GM23338 (cell line): ENCODE data around the gene JOSD1. TPM values are rescaled to one million over a fixed set of nuclear protein-coding genes. Genes with fewer than 3 reads are reported as not detected.

ENCODE experiments used
- ATAC-seq: fragments of 200-7000 bp; cut with Tn5 transposase; 3 replicates; pipeline ENCODE4 v1.9.1; 2020
- DNase-seq: peaks from one replicate; pipeline ENCODE4 v3.0.0-alpha.2; 2015; ENCODE audit warnings: low spot score
- H2AFZ ChIP-seq: fragments of 200-600 bp; sonication (generic); 2 replicates; pipeline ENCODE4 v1.8.0; 2016; ENCODE audit warnings: antibody characterized with exemption, mild to moderate bottlenecking, moderate library complexity
- H3F3A ChIP-seq: fragments of 200-600 bp; sonication (generic); replicated peaks from 2 replicates; pipeline ENCODE4 v1.8.0; 2017; ENCODE audit warnings: antibody characterized with exemption, mixed run types, low read depth
- H3K27ac ChIP-seq: fragments of 200-600 bp; sonication (generic); 2 replicates; pipeline ENCODE4 v1.6.1; 2016; ENCODE audit warnings: low read depth
- H3K27me3 ChIP-seq: fragments of 200-600 bp; sonication (generic); 2 replicates; pipeline ENCODE4 v1.8.0; 2016; ENCODE audit warnings: mild to moderate bottlenecking, mixed run types, moderate library complexity; ENCODE audit not compliant: insufficient read depth
- H3K36me3 ChIP-seq: fragments of 200-600 bp; sonication (generic); 2 replicates; pipeline ENCODE4 v1.8.0; 2016; ENCODE audit warnings: mild to moderate bottlenecking; ENCODE audit not compliant: insufficient read depth
- H3K4me1 ChIP-seq: fragments of 200-600 bp; sonication (generic); 2 replicates; pipeline ENCODE4 v1.8.0; 2016; ENCODE audit warnings: mild to moderate bottlenecking, moderate library complexity; ENCODE audit not compliant: insufficient read depth
- H3K4me2 ChIP-seq: fragments of 200-600 bp; sonication (generic); 2 replicates; pipeline ENCODE4 v1.7.1; 2017; ENCODE audit warnings: mixed run types
- H3K4me3 ChIP-seq: fragments of 200-600 bp; sonication (generic); 2 replicates; pipeline ENCODE4 v1.6.1; 2016; ENCODE audit warnings: mixed run types
- H3K79me2 ChIP-seq: fragments of 200-600 bp; sonication (generic); replicated peaks from 2 replicates; pipeline ENCODE4 v1.8.0; 2017; ENCODE audit warnings: mild to moderate bottlenecking; ENCODE audit not compliant: insufficient read depth
- H3K9me2 ChIP-seq: fragments of 200-600 bp; sonication (generic); 2 replicates; pipeline ENCODE4 v1.8.0; 2017; ENCODE audit not compliant: insufficient read depth
- H4K20me1 ChIP-seq: fragments of 200-600 bp; sonication (generic); replicated peaks from 2 replicates; pipeline ENCODE4 v1.8.0; 2017; ENCODE audit warnings: mild to moderate bottlenecking; ENCODE audit not compliant: insufficient read depth
- H3K27ac Mint-ChIP-seq: 2 replicates; pipeline ENCODE4 v1.8.0; 2020; ENCODE audit warnings: inconsistent platforms, mild to moderate bottlenecking, moderate library complexity, mixed read lengths
- H3K27me3 Mint-ChIP-seq: 3 replicates; pipeline ENCODE4 v1.8.0; 2022; ENCODE audit warnings: low read depth, mild to moderate bottlenecking, moderate library complexity, mixed read lengths, inconsistent platforms; ENCODE audit not compliant: insufficient read depth, poor library complexity
- H3K36me3 Mint-ChIP-seq: 3 replicates; pipeline ENCODE4 v1.8.0; 2021; ENCODE audit warnings: low read depth, mild to moderate bottlenecking, inconsistent platforms, moderate library complexity, mixed read lengths
- H3K4me1 Mint-ChIP-seq: 3 replicates; pipeline ENCODE4 v1.8.0; 2020; ENCODE audit warnings: mild to moderate bottlenecking, inconsistent platforms, mixed read lengths
- H3K4me3 Mint-ChIP-seq: 3 replicates; pipeline ENCODE4 v1.8.0; 2021; ENCODE audit warnings: moderate library complexity, mild to moderate bottlenecking, inconsistent platforms, mixed read lengths
- H3K9me3 Mint-ChIP-seq: 3 replicates; pipeline ENCODE4 v1.8.0; 2020; ENCODE audit warnings: moderate library complexity, mild to moderate bottlenecking, inconsistent platforms, mixed read lengths
- CREB1 ChIP-seq: fragments of 250-450 bp; sonication (Bioruptor Pico); IDR thresholded peaks from 2 replicates; pipeline ENCODE4 v1.5.0; 2020; ENCODE audit warnings: low read depth, mild to moderate bottlenecking, moderate library complexity
- EZH2 ChIP-seq: fragments of 200-600 bp; sonication (generic); IDR thresholded peaks from one replicate; pipeline ENCODE4 v1.8.0; 2017; ENCODE audit warnings: antibody characterized with exemption, mild to moderate bottlenecking, low read depth; ENCODE audit not compliant: unreplicated experiment
- EZH2phosphoT487 ChIP-seq: fragments of 200-600 bp; sonication (generic); IDR thresholded peaks from one replicate; pipeline ENCODE4 v1.8.1; 2018; ENCODE audit warnings: antibody characterized with exemption; ENCODE audit not compliant: unreplicated experiment
- JUNB ChIP-seq: IDR thresholded peaks from one replicate; pipeline ENCODE4 v1.6.1; 2016; ENCODE audit warnings: antibody characterized with exemption; ENCODE audit not compliant: unreplicated experiment
- NANOG ChIP-seq: IDR thresholded peaks from 2 replicates; pipeline ENCODE4 v1.6.1; 2016; ENCODE audit warnings: antibody characterized with exemption, borderline replicate concordance
- POLR2AphosphoS5 ChIP-seq: IDR thresholded peaks from 2 replicates; pipeline ENCODE4 v1.6.1; 2016; ENCODE audit warnings: antibody characterized with exemption, low read depth
- STAT1 ChIP-seq: IDR thresholded peaks from one replicate; pipeline ENCODE4 v1.6.1; 2016; ENCODE audit warnings: antibody characterized with exemption; ENCODE audit not compliant: unreplicated experiment
- ZNF114 ChIP-seq: fragments of 250-450 bp; sonication (Bioruptor Pico); IDR thresholded peaks from 2 replicates; pipeline ENCODE4 v1.5.0; 2020; ENCODE audit warnings: mild to moderate bottlenecking, moderate library complexity
- ZNF331 ChIP-seq: fragments of 250-450 bp; sonication (Bioruptor Pico); IDR thresholded peaks from 2 replicates; pipeline ENCODE4 v1.5.0; 2020; ENCODE audit warnings: low read depth, mild to moderate bottlenecking, moderate library complexity
- polyA plus RNA-seq: library from polyadenylated mRNA; unstranded; fragments of >200 nt; fragmentation: Nextera tagmentation; extraction: Ambion mirVana; gene quantifications from 2 replicates; pipeline ENCODE4 v1.2.1, GENCODE V29; 2016
- total RNA-seq: library from RNA; depleted of rRNA; stranded (reverse); fragments of >200 nt; shearing (Covaris generic); gene quantifications from 2 replicates; pipeline ENCODE4 v1.2.3, GENCODE V29; 2014
- TF ChIP-seq, protein P1 (sequence below), 2 experiments: fragments of 200-600 bp in 1 of 2; sonication (generic) in 1 of 2; conservative IDR thresholded peaks; 2 replicates each; pipeline versions ENCODE4 v1.5.1 to v1.6.1; 2016 to 2017; ENCODE audit warnings: antibody characterized with exemption in 2 of 2, low read depth in 2 of 2, mild to moderate bottlenecking in 2 of 2, moderate library complexity in 1 of 2
- TF ChIP-seq, protein P2 (sequence below): fragments of 250-450 bp; sonication (Bioruptor Pico); IDR thresholded peaks from 2 replicates; pipeline ENCODE4 v1.5.0; 2020; ENCODE audit warnings: mild to moderate bottlenecking, moderate library complexity
- TF ChIP-seq, protein P3 (sequence below): IDR thresholded peaks from one replicate; pipeline ENCODE4 v1.6.1; 2018; ENCODE audit warnings: antibody characterized with exemption; ENCODE audit not compliant: unreplicated experiment
- TF ChIP-seq, protein P4 (sequence below): IDR thresholded peaks from 2 replicates; pipeline ENCODE4 v1.6.1; 2016; ENCODE audit warnings: antibody characterized with exemption

JOSD1 gene
- total and polyA plus RNA-seq, 2 experiments from 2014 or later = 4.6 to 19.7 TPM

DNA sequence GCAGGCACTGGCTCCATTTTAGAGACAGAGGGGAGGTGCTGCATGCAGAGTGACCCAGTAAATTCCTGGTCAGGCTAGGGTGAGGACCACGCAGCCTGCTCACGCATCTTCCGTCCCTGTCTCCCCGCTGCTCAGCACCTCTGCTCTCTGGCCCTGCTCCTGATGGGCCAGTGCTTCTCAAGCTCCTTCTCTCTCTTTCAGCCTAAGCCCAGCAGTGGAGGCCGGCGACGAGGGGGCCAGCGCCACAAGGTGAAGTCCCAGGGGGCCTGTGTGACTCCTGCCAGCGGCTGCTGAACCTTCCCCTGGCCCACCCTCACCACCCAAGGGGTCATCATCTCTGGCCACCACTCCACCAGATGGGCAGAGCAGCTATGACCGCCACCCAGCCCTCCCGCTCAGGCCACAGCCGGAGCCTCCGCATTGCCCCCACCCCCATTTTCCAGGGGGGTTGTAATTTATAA lies 29.7 kb upstream of the JOSD1 start:
- TF ChIP-seq JUNB (no peak), ZNF331 (no peak), EZH2 (no peak), NANOG (no peak), EZH2phosphoT487 (no peak), ZNF114 (CRISPR knock-in tag) (no peak), STAT1 (no peak), CREB1 (CRISPR knock-in tag) (no peak), POLR2AphosphoS5 (no peak)
- TF ChIP-seq, protein P1, sequence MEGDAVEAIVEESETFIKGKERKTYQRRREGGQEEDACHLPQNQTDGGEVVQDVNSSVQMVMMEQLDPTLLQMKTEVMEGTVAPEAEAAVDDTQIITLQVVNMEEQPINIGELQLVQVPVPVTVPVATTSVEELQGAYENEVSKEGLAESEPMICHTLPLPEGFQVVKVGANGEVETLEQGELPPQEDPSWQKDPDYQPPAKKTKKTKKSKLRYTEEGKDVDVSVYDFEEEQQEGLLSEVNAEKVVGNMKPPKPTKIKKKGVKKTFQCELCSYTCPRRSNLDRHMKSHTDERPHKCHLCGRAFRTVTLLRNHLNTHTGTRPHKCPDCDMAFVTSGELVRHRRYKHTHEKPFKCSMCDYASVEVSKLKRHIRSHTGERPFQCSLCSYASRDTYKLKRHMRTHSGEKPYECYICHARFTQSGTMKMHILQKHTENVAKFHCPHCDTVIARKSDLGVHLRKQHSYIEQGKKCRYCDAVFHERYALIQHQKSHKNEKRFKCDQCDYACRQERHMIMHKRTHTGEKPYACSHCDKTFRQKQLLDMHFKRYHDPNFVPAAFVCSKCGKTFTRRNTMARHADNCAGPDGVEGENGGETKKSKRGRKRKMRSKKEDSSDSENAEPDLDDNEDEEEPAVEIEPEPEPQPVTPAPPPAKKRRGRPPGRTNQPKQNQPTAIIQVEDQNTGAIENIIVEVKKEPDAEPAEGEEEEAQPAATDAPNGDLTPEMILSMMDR (conservative IDR thresholded peaks at IDR 0.05; ENCODE audit: low read depth in 2 of 2) = no peak
- TF ChIP-seq, protein P2, sequence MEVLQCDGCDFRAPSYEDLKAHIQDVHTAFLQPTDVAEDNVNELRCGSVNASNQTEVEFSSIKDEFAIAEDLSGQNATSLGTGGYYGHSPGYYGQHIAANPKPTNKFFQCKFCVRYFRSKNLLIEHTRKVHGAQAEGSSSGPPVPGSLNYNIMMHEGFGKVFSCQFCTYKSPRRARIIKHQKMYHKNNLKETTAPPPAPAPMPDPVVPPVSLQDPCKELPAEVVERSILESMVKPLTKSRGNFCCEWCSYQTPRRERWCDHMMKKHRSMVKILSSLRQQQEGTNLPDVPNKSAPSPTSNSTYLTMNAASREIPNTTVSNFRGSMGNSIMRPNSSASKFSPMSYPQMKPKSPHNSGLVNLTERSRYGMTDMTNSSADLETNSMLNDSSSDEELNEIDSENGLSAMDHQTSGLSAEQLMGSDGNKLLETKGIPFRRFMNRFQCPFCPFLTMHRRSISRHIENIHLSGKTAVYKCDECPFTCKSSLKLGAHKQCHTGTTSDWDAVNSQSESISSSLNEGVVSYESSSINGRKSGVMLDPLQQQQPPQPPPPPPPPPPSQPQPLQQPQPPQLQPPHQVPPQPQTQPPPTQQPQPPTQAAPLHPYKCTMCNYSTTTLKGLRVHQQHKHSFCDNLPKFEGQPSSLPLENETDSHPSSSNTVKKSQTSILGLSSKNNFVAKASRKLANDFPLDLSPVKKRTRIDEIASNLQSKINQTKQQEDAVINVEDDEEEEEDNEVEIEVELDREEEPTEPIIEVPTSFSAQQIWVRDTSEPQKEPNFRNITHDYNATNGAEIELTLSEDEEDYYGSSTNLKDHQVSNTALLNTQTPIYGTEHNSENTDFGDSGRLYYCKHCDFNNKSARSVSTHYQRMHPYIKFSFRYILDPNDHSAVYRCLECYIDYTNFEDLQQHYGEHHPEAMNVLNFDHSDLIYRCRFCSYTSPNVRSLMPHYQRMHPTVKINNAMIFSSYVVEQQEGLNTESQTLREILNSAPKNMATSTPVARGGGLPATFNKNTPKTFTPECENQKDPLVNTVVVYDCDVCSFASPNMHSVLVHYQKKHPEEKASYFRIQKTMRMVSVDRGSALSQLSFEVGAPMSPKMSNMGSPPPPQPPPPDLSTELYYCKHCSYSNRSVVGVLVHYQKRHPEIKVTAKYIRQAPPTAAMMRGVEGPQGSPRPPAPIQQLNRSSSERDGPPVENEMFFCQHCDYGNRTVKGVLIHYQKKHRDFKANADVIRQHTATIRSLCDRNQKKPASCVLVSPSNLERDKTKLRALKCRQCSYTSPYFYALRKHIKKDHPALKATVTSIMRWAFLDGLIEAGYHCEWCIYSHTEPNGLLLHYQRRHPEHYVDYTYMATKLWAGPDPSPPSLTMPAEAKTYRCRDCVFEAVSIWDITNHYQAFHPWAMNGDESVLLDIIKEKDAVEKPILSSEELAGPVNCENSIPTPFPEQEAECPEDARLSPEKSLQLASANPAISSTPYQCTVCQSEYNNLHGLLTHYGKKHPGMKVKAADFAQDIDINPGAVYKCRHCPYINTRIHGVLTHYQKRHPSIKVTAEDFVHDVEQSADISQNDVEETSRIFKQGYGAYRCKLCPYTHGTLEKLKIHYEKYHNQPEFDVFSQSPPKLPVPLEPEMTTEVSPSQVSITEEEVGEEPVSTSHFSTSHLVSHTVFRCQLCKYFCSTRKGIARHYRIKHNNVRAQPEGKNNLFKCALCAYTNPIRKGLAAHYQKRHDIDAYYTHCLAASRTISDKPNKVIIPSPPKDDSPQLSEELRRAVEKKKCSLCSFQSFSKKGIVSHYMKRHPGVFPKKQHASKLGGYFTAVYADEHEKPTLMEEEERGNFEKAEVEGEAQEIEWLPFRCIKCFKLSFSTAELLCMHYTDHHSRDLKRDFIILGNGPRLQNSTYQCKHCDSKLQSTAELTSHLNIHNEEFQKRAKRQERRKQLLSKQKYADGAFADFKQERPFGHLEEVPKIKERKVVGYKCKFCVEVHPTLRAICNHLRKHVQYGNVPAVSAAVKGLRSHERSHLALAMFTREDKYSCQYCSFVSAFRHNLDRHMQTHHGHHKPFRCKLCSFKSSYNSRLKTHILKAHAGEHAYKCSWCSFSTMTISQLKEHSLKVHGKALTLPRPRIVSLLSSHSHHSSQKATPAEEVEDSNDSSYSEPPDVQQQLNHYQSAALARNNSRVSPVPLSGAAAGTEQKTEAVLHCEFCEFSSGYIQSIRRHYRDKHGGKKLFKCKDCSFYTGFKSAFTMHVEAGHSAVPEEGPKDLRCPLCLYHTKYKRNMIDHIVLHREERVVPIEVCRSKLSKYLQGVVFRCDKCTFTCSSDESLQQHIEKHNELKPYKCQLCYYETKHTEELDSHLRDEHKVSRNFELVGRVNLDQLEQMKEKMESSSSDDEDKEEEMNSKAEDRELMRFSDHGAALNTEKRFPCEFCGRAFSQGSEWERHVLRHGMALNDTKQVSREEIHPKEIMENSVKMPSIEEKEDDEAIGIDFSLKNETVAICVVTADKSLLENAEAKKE = no peak
- TF ChIP-seq, protein P3, sequence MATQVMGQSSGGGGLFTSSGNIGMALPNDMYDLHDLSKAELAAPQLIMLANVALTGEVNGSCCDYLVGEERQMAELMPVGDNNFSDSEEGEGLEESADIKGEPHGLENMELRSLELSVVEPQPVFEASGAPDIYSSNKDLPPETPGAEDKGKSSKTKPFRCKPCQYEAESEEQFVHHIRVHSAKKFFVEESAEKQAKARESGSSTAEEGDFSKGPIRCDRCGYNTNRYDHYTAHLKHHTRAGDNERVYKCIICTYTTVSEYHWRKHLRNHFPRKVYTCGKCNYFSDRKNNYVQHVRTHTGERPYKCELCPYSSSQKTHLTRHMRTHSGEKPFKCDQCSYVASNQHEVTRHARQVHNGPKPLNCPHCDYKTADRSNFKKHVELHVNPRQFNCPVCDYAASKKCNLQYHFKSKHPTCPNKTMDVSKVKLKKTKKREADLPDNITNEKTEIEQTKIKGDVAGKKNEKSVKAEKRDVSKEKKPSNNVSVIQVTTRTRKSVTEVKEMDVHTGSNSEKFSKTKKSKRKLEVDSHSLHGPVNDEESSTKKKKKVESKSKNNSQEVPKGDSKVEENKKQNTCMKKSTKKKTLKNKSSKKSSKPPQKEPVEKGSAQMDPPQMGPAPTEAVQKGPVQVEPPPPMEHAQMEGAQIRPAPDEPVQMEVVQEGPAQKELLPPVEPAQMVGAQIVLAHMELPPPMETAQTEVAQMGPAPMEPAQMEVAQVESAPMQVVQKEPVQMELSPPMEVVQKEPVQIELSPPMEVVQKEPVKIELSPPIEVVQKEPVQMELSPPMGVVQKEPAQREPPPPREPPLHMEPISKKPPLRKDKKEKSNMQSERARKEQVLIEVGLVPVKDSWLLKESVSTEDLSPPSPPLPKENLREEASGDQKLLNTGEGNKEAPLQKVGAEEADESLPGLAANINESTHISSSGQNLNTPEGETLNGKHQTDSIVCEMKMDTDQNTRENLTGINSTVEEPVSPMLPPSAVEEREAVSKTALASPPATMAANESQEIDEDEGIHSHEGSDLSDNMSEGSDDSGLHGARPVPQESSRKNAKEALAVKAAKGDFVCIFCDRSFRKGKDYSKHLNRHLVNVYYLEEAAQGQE = no peak
- TF ChIP-seq, protein P4, sequence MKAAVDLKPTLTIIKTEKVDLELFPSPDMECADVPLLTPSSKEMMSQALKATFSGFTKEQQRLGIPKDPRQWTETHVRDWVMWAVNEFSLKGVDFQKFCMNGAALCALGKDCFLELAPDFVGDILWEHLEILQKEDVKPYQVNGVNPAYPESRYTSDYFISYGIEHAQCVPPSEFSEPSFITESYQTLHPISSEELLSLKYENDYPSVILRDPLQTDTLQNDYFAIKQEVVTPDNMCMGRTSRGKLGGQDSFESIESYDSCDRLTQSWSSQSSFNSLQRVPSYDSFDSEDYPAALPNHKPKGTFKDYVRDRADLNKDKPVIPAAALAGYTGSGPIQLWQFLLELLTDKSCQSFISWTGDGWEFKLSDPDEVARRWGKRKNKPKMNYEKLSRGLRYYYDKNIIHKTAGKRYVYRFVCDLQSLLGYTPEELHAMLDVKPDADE = no peak
- H4K20me1 ChIP-seq = peaks cover 12% of the 10 kb centered on the region
- H3K4me2 ChIP-seq = no peak overlapping the region
- no peak for ATAC-seq
- peaks cover 25% of the 10 kb centered on the region for H3K36me3 ChIP-seq
- Mint-ChIP-seq H3K9me3 (no peaks in the 10 kb centered on the region), H3K36me3 (peaks cover 73% of the 10 kb centered on the region), H3K4me3 (no peak overlapping the region), H3K27ac (no peak overlapping the region), H3K27me3 (peaks cover 19% of the 10 kb centered on the region), H3K4me1 (peaks cover 6% of the 10 kb centered on the region)
- no peaks in the 10 kb centered on the region for H3K27me3 ChIP-seq
- H3K9me2 ChIP-seq = no peaks in the 10 kb centered on the region
- no peaks in the 10 kb centered on the region for H3K79me2 ChIP-seq
- 0 out of 2 replicates have a peak, but pooled peaks cover 4% of the 10 kb centered on the region for H3F3A ChIP-seq
- H3K4me1 ChIP-seq = no peaks in the 10 kb centered on the region
- DNase-seq = no peak
- no peak overlapping the region for H3K4me3 ChIP-seq
- H3K27ac ChIP-seq = no peak overlapping the region
- H2AFZ ChIP-seq = no peak overlapping the region
